WERI-Rb-1 (cell line): ENCODE data around the gene TNFRSF9.

ENCODE experiments used
- DNase-seq: peaks from one replicate; pipeline ENCODE4 v3.0.0-alpha.2; 2020
- H3K27ac ChIP-seq: fragments of 250-450 bp; sonication (Bioruptor Pico); 2 replicates; pipeline ENCODE4 v1.5.1; 2020; ENCODE audit warnings: mild to moderate bottlenecking, moderate library complexity
- H3K27me3 ChIP-seq: fragments of 250-450 bp; sonication (Bioruptor Pico); 2 replicates; pipeline ENCODE4 v1.5.1; 2021; ENCODE audit warnings: mild to moderate bottlenecking, low read depth, moderate library complexity; ENCODE audit not compliant: insufficient read depth, severe bottlenecking
- H3K36me3 ChIP-seq: fragments of 250-450 bp; sonication (Bioruptor Pico); 2 replicates; pipeline ENCODE4 v1.5.1; 2020; ENCODE audit warnings: mild to moderate bottlenecking, moderate library complexity
- H3K4me3 ChIP-seq: 2 replicates; pipeline ENCODE4 v1.5.1; 2011; ENCODE audit warnings: low read depth, mild to moderate bottlenecking, control low read depth, low read length
- H3K9me3 ChIP-seq: fragments of 250-450 bp; sonication (Bioruptor Pico); 2 replicates; pipeline ENCODE4 v1.5.1; 2021; ENCODE audit warnings: mild to moderate bottlenecking, moderate library complexity; ENCODE audit not compliant: severe bottlenecking
- TF ChIP-seq, protein P1 (sequence below): IDR thresholded peaks from 2 replicates; pipeline ENCODE4 v1.5.1; 2011; ENCODE audit warnings: low read depth, mild to moderate bottlenecking, control low read depth, inconsistent platforms, low read length

Gene TNFRSF9

GRCh38 chr1:7885513-7886404 lies 54.9 kb downstream of the TNFRSF9 start:
- TF ChIP-seq, protein P1, sequence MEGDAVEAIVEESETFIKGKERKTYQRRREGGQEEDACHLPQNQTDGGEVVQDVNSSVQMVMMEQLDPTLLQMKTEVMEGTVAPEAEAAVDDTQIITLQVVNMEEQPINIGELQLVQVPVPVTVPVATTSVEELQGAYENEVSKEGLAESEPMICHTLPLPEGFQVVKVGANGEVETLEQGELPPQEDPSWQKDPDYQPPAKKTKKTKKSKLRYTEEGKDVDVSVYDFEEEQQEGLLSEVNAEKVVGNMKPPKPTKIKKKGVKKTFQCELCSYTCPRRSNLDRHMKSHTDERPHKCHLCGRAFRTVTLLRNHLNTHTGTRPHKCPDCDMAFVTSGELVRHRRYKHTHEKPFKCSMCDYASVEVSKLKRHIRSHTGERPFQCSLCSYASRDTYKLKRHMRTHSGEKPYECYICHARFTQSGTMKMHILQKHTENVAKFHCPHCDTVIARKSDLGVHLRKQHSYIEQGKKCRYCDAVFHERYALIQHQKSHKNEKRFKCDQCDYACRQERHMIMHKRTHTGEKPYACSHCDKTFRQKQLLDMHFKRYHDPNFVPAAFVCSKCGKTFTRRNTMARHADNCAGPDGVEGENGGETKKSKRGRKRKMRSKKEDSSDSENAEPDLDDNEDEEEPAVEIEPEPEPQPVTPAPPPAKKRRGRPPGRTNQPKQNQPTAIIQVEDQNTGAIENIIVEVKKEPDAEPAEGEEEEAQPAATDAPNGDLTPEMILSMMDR: no peak

GRCh38 chr1:7884757-7885156 lies 55.9 kb downstream of the TNFRSF9 start:
- Histone ChIP-seq H3K9me3 (no peaks in the 10 kb centered on the region), H3K36me3 (no peaks in the 10 kb centered on the region), H3K27me3 (no peaks in the 10 kb centered on the region), H3K27ac (no peak overlapping the region), H3K4me3 (no peak overlapping the region)
- DNase-seq: no peak
- TF ChIP-seq, protein P1: no peak

More at GRCh38 chr1:7885513-7886404, 54.9 kb downstream of the TNFRSF9 start:
- no peak overlapping the region for H3K4me3 ChIP-seq
- no peaks in the 10 kb centered on the region for H3K27me3 ChIP-seq
- no peak overlapping the region for H3K27ac ChIP-seq
- DNase-seq: peak; percentile 27
- no peaks in the 10 kb centered on the region for H3K9me3 ChIP-seq
- no peaks in the 10 kb centered on the region for H3K36me3 ChIP-seq

GRCh38 chr1:7879228-7879627 lies 61.4 kb downstream of the TNFRSF9 start:
- Histone ChIP-seq H3K4me3 (no peak overlapping the region), H3K9me3 (no peaks in the 10 kb centered on the region), H3K27me3 (no peaks in the 10 kb centered on the region), H3K36me3 (no peaks in the 10 kb centered on the region), H3K27ac (no peak overlapping the region)
- TF ChIP-seq, protein P1: no peak
- DNase-seq: no peak

- Histone ChIP-seq H3K27me3 (no peaks in the 10 kb centered on the region), H3K9me3 (no peaks in the 10 kb centered on the region), H3K4me3 (no peak overlapping the region), H3K36me3 (no peaks in the 10 kb centered on the region), H3K27ac (no peak overlapping the region)
- DNase-seq: no peak
- TF ChIP-seq, protein P1: no peak
Measured at GRCh38 chr1:7878027-7878426, 62.6 kb downstream of the TNFRSF9 start.

- no peaks in the 10 kb centered on the region for H3K9me3 ChIP-seq
- DNase-seq: no peak
Measured at GRCh38 chr1:7873801-7874795, 66.5 kb downstream of the TNFRSF9 start.

More at GRCh38 chr1:7873801-7874795, 66.5 kb downstream of the TNFRSF9 start:
- Histone ChIP-seq H3K36me3 (no peaks in the 10 kb centered on the region), H3K27ac (no peak overlapping the region), H3K4me3 (no peak overlapping the region), H3K27me3 (no peaks in the 10 kb centered on the region)
- TF ChIP-seq, protein P1: no peak
